NCI-H524 treated with DMSO at 0.1 percent for 48 hours (cell line): ENCODE measurements around the gene ABTB2.

Experiments
- DNase-seq: peaks from one replicate; lab custom pipeline; 2025; lab: John Stamatoyannopoulos, UW

The ABTB2 gene

DNA sequence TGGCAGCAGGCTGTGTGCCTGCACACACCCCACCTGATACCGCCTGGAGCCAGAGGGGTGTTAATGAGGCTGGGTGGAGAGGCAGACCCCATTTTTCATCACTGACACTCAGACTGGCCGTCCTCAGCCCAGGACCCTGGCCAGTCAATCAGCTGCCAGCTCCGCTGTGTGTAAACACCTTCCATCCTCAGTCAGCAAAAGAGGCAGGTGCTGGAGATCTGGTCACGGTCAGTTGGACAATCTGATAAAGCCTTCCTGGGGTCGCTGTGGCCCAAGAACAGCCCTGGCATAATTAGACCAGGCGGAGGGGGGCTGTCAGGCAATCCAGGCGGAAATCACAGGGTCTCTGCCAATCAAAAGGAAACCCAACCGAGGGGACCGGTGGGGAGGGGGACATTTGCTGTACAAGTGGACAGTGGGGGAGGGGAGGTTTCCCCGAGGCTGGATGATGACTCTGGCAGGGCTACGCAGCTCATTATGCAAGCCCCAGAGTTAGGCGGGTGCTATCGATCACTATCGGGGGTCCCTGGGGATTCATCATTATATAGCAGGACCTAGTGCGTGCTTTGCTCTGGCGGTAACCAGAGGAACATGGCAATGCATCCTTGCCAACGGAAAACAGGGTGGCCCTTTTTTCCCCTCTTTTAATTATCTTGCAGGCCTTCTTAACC, 72.9 kb downstream of the ABTB2 start:
- DNase-seq: no peak

DNA sequence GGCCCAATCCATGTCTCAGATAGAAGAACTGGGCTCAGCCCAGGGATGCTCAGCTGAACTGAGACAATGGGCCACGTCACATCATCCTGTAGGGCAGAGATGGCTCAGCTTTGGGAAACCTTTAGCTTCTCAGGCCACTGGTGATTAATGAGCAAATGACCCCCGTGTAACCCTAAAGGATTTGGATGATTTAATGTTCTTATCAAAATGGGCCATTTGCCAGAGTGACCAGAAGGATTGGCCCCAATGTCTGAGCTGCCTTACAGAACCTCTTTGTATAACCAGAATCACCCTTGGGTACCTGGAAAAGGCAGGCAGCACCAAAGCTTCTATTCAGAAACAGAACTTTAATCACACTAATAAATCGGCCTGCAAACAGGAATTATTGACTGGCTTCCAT, 73.7 kb downstream of the ABTB2 start:
- no peak for DNase-seq

- DNase-seq: no peak
These were observed 76.6 kb downstream of the ABTB2 start for GRCh38 chr11:34280945-34281872.

DNA sequence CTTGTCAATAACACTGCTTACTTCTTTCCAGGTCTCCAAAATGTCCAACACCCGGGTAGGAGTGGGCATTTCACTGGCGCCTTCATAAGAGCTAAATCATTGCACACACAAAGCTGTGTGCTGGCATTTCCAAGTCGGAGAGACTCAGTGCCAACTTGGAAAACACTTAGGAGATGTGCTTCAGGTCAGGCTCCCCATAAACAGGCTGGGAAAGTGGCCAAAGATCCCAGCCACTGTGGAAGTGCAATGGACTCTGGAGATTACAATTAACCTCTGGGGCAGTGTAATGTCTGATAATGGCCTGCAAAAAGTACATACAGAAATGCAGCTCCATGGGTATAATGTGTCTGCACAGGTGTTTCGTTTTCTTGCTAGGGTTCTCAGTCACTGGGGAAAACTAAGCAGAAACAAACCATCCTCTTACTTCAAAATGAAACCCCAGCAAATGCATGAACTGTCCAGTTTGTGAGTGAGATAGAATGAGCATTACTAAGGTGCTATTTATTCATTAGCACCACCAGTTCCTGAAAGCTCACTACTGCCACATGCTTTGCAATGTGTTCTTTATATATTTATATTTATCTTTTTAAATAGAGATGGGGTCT, 79.0 kb downstream of the ABTB2 start:
- DNase-seq: no peak

- DNase-seq: no peak
These were observed 79.6 kb downstream of the ABTB2 start for GRCh38 chr11:34278175-34278574.

GRCh38 chr11:34277171-34277570, 80.6 kb downstream of the ABTB2 start:
- DNase-seq: no peak

GRCh38 chr11:34276352-34276864, 81.4 kb downstream of the ABTB2 start:
- DNase-seq: no peak

DNA sequence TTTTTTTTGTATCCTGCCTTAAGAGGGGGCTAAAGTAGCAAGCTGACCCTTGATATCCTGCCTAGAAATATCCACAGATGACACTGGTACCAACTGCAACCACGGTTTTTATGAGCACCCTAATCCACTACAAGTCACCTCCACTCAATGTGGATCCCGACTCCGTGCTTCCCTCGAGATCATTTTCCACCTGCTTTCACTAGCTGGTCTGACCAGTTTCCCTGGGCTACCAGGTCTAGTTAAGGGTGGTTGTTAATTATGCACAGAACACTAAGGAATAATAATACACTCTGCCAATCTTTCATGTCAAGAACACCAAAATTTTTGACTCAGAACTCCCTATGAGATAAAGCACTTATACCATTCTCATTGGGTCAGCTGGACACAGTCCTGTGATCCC, 82.3 kb downstream of the ABTB2 start:
- DNase-seq: no peak

DNA sequence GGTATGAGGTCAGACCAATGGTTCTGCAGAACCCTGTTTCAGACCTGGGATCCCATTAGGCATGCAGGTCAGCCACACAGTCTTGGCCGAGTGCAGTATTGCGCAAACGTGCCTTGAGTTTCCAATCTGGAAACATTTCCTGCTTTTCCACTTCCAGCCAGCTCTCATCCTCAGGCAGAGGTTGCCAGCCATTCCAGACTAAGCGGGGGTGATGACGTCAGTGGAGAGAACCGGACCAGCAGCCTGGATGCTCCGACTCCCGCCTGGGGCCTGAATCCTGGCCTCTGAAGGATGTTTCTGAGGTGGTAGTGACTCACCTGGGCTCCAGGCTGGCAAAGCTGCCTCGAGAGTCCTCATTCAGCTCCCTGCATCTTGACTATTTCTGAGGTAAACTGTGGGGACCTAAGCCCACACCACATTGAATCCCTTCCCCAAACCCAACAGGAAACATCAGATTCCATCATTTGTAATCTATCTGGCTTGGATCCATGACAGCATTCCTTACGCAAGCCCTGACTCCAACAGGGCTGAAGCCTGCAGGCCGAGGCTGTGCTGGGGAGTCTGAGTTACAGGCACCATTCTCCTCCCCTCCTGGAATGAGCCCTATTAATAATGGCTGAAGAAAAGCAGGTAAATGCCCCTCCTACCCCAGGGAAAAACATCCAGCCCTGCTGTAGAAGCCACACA, 83.0 kb downstream of the ABTB2 start:
- no peak for DNase-seq

GRCh38 chr11:34273099-34273498, 84.7 kb downstream of the ABTB2 start:
- DNase-seq: no peak

DNA sequence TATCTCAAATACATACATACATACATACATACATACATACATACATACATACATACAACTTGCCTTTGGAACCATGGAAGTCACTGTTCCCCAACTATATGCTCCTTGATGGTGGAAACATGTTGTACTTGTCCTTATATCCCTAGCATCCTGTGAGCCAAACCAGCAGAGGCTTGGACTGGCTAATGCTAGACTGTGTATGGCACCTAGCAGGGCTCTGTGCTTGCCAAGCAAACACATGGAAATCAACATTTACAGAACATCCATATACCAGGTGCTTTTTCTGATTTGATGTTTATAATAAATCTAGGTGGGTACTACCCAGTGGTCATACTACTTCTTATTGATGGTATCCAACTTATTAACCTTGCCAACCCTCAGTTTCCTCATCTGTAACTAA, 86.1 kb downstream of the ABTB2 start:
- DNase-seq: no peak

GRCh38 chr11:34270711-34271110, 87.1 kb downstream of the ABTB2 start:
- no peak for DNase-seq

DNA sequence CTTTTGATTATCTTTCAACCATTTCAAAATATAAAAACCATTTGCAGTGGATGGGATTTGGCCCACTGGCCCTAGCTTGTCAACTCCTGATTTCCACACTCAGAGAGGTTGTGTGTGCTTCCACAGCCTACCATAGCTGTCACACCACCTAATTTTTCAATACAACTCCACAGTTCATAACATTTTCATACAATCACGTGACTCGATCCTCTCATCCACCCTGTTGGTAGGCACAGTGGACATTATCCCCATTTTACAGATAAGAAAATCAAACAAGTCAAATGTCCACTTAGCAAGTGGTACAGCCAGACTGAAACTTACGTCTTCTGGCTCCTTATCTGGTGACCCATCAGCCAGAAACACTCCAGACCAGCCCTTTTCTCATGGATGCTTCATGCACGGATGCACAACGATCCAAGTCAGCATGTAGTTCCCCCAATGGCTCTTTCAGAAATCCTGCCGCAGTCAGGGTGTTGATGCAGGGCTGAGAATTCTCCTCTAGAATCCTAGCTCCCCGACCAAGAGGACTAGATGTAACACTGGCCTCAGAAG, 88.0 kb downstream of the ABTB2 start:
- no peak for DNase-seq

- DNase-seq: no peak
These were observed 88.8 kb downstream of the ABTB2 start for GRCh38 chr11:34268906-34269430.

- DNase-seq: no peak
These were observed 90.4 kb downstream of the ABTB2 start for GRCh38 chr11:34267417-34267816.

DNA sequence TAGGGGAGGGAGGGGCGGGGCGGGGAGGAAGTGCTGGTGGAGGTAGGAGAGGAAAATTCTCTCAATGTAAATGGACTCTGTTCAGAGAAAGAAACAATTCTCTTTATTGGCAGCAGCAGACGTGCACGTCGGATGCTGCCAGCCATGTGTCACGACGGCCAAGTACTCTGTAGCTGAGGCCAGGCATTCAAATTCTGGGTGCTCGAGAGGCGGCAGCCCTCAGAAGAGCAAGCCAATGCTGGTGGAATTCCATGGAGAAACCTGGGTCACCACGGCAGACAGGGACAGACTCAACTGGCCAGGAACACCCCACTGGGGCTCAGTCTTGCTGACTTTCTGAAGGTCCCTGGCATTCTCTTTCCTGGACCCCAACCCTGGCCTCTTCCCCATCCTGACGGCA, 90.8 kb downstream of the ABTB2 start:
- DNase-seq: no peak

GRCh38 chr11:34266090-34266912, 91.5 kb downstream of the ABTB2 start:
- DNase-seq: no peak

- no peak for DNase-seq
These were observed 93.3 kb downstream of the ABTB2 start for GRCh38 chr11:34264303-34265110.

DNA sequence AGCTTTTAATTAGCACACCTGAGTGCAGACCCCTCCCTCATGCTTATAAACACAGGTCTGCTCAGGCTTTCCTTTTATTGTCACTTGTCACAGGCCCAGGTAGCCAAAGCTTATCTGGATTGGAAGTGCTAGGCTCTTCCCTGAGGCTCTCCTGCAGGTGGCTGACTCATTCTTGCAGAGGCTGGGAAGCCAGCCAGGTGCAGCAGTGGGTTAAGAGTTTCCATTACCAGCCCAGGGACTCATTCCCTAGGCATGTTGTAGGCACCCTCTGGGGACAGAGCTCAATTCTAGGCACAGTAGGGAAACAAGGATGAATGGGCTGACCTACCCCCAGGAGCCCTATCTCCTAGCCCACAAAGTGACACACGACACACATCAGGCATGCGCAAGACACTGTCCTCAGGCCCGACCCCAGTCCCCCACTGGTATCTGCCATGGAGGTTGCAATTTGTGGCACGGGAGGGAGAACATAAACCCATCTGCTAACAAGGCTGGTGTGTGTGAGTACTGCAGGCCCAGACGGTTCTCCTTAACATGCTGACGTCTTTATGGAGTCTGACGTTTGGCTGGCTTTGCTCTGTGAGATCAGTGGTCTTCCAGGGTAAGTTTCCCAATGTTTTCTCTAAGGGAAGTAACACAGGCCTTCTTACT, 94.2 kb downstream of the ABTB2 start:
- DNase-seq: no peak
